ENCODE measurements around the gene SOX18. TPM values are rescaled to one million over a fixed set of nuclear protein-coding genes. Genes with fewer than 3 reads are reported as not detected.

Gene SOX18
- total and polyA plus RNA-seq, 2 of the 13 experiments (the other 11 are each of a cell fraction or from before 2014, with no cell fraction given): 1.6 to 1.9 TPM

- 0 out of 2 replicates have a peak, but pooled peaks have one; percentile 86 for TF ChIP-seq ZBTB46 (CRISPR knock-in tag; IDR thresholded peaks at IDR 0.05; ENCODE audit: borderline replicate concordance)
- TF ChIP-seq IKZF5 (CRISPR knock-in tag; IDR thresholded peaks at IDR 0.05): peak; percentile 68; the same call in 1 of the 2 replicates
- no peak for TF ChIP-seq POLR2G (IDR thresholded peaks at IDR 0.05; ENCODE audit: low read depth, low read length)
- TF ChIP-seq PREB (CRISPR knock-in tag; IDR thresholded peaks at IDR 0.05): peak; percentile 94; the same call in 1 of the 2 replicates
- peak; percentile 21; the same call in 1 of the 2 replicates for TF ChIP-seq EEA1 (CRISPR knock-in tag; IDR thresholded peaks at IDR 0.05; ENCODE audit: borderline replicate concordance)
- peak; percentile 96 for TF ChIP-seq ZNF782 (CRISPR knock-in tag; IDR thresholded peaks at IDR 0.05; ENCODE audit: borderline replicate concordance)
- 0 out of 2 replicates have a peak, but pooled peaks have one; percentile 46 for TF ChIP-seq E2F1 (CRISPR knock-in tag; IDR thresholded peaks at IDR 0.05)
- peak; percentile 52; the same call in 1 of the 2 replicates for TF ChIP-seq ZGPAT (CRISPR knock-in tag; IDR thresholded peaks at IDR 0.05)
- peak; percentile 7 for TF ChIP-seq HNRNPLL (IDR thresholded peaks at IDR 0.05; ENCODE audit: low read depth, low read length, poor library complexity, severe bottlenecking)
- peak; percentile 79 for TF ChIP-seq SPEN (CRISPR knock-in tag; IDR thresholded peaks at IDR 0.05; ENCODE audit: low read depth)
- no peak for TF ChIP-seq PAF1 (CRISPR knock-in tag; IDR thresholded peaks at IDR 0.05)
- TF ChIP-seq HIC2 (CRISPR knock-in tag; IDR thresholded peaks at IDR 0.05; ENCODE audit: low read depth): peak; percentile 42; the same call in 1 of the 2 replicates
- TF ChIP-seq ZXDC (CRISPR knock-in tag; IDR thresholded peaks at IDR 0.05): 0 out of 2 replicates have a peak, but pooled peaks have one; percentile 77
- peak; percentile 26; the same call in 1 of the 2 replicates for TF ChIP-seq PHF8 (CRISPR knock-in tag; IDR thresholded peaks at IDR 0.05)
- TF ChIP-seq ZFX (CRISPR knock-in tag; IDR thresholded peaks at IDR 0.05; ENCODE audit: low read depth): 0 out of 2 replicates have a peak, but pooled peaks have one; percentile 12
Observed at GRCh38 chr20:64057628-64058498, 8.4 kb upstream of the SOX18 start (continued).

Measured in HepG2 (cell line).